Heart left ventricle (tissue), 16 donors: Measurements from ENCODE around the gene CISD2. TPM values are rescaled to one million over a fixed set of nuclear protein-coding genes. Genes with fewer than 3 reads are reported as not detected.
"Not testable (repeated sequence)": the region's sequence is repeated elsewhere in the genome, so short reads cannot be mapped to it uniquely, and the experiment has no call there.

Experiments used
- ATAC-seq, 4 donors: fragments of 200-7000 bp; cut with Tn5 transposase; one replicate each; pipeline ENCODE4 v1.9.1; 2020 to 2022; ENCODE audit warnings: moderate library complexity in 4 of 4, mild to moderate bottlenecking in 3 of 4, moderate number of reproducible peaks in 1 of 4
- DNase-seq, 5 donors: peaks; one replicate each; pipeline ENCODE4 v3.0.0-alpha.2; 2020
- H3K27ac ChIP-seq, 12 donors: fragments of 200-600 bp; sonication (generic) in 4 of 12; one replicate each; pipeline versions ENCODE4 v1.5.0 to v1.8.0; 2016 to 2022; ENCODE audit warnings: mild to moderate bottlenecking in 2 of 12
- H3K27me3 ChIP-seq, 9 donors: fragments of 200-600 bp; sonication (generic) in 2 of 9; one replicate each; pipeline versions ENCODE4 v1.5.1 to v1.8.0; 2016 to 2022; ENCODE audit warnings: mild to moderate bottlenecking in 3 of 9
- H3K36me3 ChIP-seq, 9 donors: fragments of 200-600 bp; sonication (generic) in 2 of 9; one replicate each; pipeline versions ENCODE4 v1.5.0 to v1.8.0; 2018 to 2022; ENCODE audit warnings: mild to moderate bottlenecking in 2 of 9
- H3K4me1 ChIP-seq, 12 donors: fragments of 200-600 bp; sonication (generic) in 4 of 12; one replicate each; pipeline versions ENCODE4 v1.5.0 to v1.8.0; 2016 to 2022; ENCODE audit warnings: mild to moderate bottlenecking in 3 of 12
- H3K4me3 ChIP-seq, 12 donors: fragments of 200-600 bp; sonication (generic) in 4 of 12; one replicate each; pipeline versions ENCODE4 v1.5.0 to v1.8.0; 2017 to 2022; ENCODE audit warnings: mild to moderate bottlenecking in 9 of 12, moderate library complexity in 4 of 12
- H3K9me3 ChIP-seq, 12 donors: fragments of 200-600 bp; sonication (generic) in 4 of 12; one replicate each; pipeline versions ENCODE4 v1.5.0 to v1.8.0; 2016 to 2022; ENCODE audit warnings: mild to moderate bottlenecking in 1 of 12
- CTCF ChIP-seq, 12 donors: fragments of 200-600 bp; sonication (generic) in 4 of 12; IDR thresholded peaks; one replicate each; pipeline versions ENCODE4 v1.5.0 to v1.8.0; 2018 to 2022; ENCODE audit warnings: antibody characterized with exemption in 12 of 12, mild to moderate bottlenecking in 5 of 12
- POLR2A ChIP-seq, 2 donors: fragments of 450-650 bp; IDR thresholded peaks; one replicate each; pipeline ENCODE4 v1.6.1; 2017; ENCODE audit warnings: antibody characterized with exemption in 2 of 2, mild to moderate bottlenecking in 2 of 2, moderate library complexity in 2 of 2
- WGBS, 4 donors: extraction: QIAGEN DNeasy Blood & Tissue Kit in 2 of 4; methylation state at CpG; one replicate each; pipeline versions ENCODE4 v1.1.5 to v1.1.7; 2013 to 2018; 5-methylcytosine and 5-hydroxymethylcytosine counted together
- intact Hi-C, 10 donors: fragments of 100-400 bp; cut with DNase I; formaldehyde crosslinking; loops; one replicate each; pipeline versions ENCODE4 v1.11.1 to v1.14.2; 2022
- long read RNA-seq, 3 donors: library from polyadenylated mRNA; unstranded; transcript quantifications; one replicate each; pipeline ENCODE4 v2.0.0, GENCODE V29; 2020 to 2021
- polyA plus RNA-seq, 2 donors: library from polyadenylated mRNA; stranded (reverse); fragments of 200-250 nt; gene quantifications; one replicate each; pipeline ENCODE4 v1.2.3, GENCODE V29; 2013
- total RNA-seq, 9 donors: library from RNA; depleted of rRNA in 2 of 9; stranded (reverse); fragments of >200 nt in 2 of 9; fragmentation: NEBNext Ultra II Directional in 3 of 9; extraction: Animal tissue kit (Norgen Biotek cat#: 25700) in 3 of 9; gene quantifications; one replicate each; pipeline versions ENCODE4 v1.1.0 to v1.2.4, GENCODE V29; 2016 to 2023
- donor health status: ischemic (EF 13 %, LVEDD 7.1; RV severe dilation, severe dysfunction).
- donor health status: healthy with polysubstance abuse.
- donor health status: DM: no; HTN: yes; CAD: no.
- donor health status: DM: no; HTN: no; CAD: no.
- donor health status: ischemic (EF 25% LVEDD 6.9; RV normal size, moderate dysfunction).
- donor health status: ischemic (EF 25% LVEDD 5.7; RV mildly dilated, moderate dysfunction).
- donor health status: healthy.
- donor health status: DM: yes; HTN: yes; CAD: no.
- donor health status: ischemic (EF 35%, LVEDD 5.7; RV mildly dilated, moderate dysfunction).
- donor health status: nonischemic (EF 11% LVEDD 7.7; RV severe dilation, severe dysfunction).
- donor health status: DM: yes; HTN: yes; CAD: no.
- donor health status: PGD.
- donor health status: ischemic (EF 29% LVEDD 5.4; RV normal size, mild dysfunction).
- donor health status: nonischemic (EF 23%, LVEDD 6.1; RV moderate dilation, normal function).

The CISD2 gene, protein sequence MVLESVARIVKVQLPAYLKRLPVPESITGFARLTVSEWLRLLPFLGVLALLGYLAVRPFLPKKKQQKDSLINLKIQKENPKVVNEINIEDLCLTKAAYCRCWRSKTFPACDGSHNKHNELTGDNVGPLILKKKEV
- total RNA-seq (10 to 100 TPM in 7 of 9 donors, 1 to 10 TPM in 2; 9.0 to 22.3 (median 18.4) TPM), polyA plus RNA-seq (10 to 100 TPM; 11.3 to 35.8 TPM)
- long read RNA-seq, donor 1, full-length matches to known transcripts = 44 of 44 reads
- long read RNA-seq, donor 1, partial matches to known transcripts = 0 of 44 reads
- long read RNA-seq, donor 1, other reads (novel, unspliced or antisense) = 0 of 44 reads
- long read RNA-seq, donor 2, full-length matches to known transcripts = 117 of 120 reads
- long read RNA-seq, donor 2, partial matches to known transcripts = 1 of 120 reads
- long read RNA-seq, donor 2, other reads (novel, unspliced or antisense) = 2 of 120 reads
- long read RNA-seq, donor 3, full-length matches to known transcripts = 41 of 43 reads
- long read RNA-seq, donor 3, partial matches to known transcripts = 0 of 43 reads
- long read RNA-seq, donor 3, other reads (novel, unspliced or antisense) = 2 of 43 reads

DNA sequence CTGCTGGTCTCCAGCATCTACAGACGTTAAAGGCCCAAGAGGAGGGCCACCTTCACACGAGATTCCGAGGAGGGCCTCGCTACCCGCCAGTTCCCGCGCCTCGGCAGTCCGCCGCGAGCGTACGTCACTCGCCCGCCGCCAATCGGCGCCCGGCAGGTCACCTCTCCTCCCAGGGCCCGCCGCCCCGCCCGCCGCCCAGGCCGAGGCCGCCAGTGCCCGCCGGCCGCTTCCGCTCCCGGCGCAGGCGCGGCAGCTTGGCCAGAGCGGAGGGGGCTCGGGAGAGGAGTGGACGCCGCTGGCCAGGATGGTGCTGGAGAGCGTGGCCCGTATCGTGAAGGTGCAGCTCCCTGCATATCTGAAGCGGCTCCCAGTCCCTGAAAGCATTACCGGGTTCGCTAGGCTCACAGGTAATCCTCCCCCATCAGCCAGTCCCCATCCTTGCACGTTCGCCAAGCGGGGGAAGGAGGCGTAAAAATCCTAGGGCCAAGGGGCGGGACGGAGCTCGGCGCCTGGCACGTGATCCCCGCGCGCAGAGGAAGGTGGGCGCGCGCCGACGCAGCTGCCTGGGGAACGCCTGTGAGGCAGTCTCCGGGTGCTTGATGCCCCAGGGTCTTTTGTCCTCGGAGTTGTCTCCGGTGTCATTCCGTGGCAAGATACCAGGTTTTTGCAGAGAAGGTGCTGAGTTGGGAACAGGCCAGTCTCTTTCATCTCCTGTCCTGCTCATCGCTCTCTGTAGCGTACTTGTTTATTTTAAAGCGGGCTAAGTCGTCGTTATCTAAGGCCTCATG, at the start of gene CISD2:
Gene CISD2, plus strand, starts transcription at position 212 of the 788 bp plus-strand sequence. Its CDS starts 93 bp downstream, at position 305.
- Histone ChIP-seq H3K27ac (peak within 1 kb of the TSS; percentile 79 to 99 (median 96)), H3K36me3 (no peaks in the 10 kb centered on the region), H3K4me3 (peak within 1 kb of the TSS; percentile 66 to 93 (median 72)), H3K4me1 (peaks cover 0 to 38% (median 19%) of the 10 kb centered on the region in 12 donors), H3K27me3 (no peaks in the 10 kb centered on the region), H3K9me3 (no peaks in the 10 kb centered on the region)
- intact Hi-C loops = loop anchor here (1.0 to 10.0 kb wide), 9 partner anchors 40 to 434 kb away; partner anchors contain the start of genes UBE2D3 (in 6 of the 10), MANBA (in 2 of the 10) and SLC9B2 (in 1 of the 10)
- WGBS, 4 donors = 0% methylated on average over 36 to 71 of the region's 71 CpGs
- peak; percentile 94 to 99 (median 98) for ATAC-seq
- DNase-seq = peak; percentile 91 to 96 (median 94)
- TF ChIP-seq POLR2A (IDR thresholded peaks at IDR 0.05) (peak in 1 of 2 donors; percentile 72), CTCF (IDR thresholded peaks at IDR 0.05) (no peak)

DNA sequence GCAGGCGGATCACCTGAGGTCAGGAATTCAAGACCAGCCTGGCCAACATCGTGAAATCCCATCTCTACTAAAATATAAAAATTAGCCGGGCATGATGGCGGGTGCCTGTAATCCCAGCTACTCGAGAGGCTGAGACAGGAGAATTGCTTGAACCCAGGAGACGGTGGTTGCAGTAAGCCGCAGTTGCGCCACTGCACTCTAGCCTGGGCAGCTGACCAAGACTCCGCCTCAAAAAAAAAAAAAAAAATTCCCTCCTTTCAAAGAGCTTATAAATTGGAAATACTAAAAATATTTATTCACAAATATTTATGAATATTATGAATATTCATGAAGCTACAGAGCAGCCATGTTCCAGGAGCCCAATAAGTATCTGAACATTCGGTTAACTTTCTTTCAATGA, 49.7 kb upstream of the CISD2 start:
- Histone ChIP-seq H3K4me3 (peak overlapping the region in 1 of 12 donors; percentile 18), H3K4me1 (peaks cover 15 to 100% (median 93%) of the 10 kb centered on the region in 12 donors), H3K36me3 (peaks cover 0 to 58% (median 13%) of the 10 kb centered on the region in 9 donors), H3K27ac (peak overlapping the region in 7 of 12 donors; percentile 1 to 55 (median 31))
- ATAC-seq, intact Hi-C loops, H3K9me3 ChIP-seq, H3K27me3 ChIP-seq: not testable (repeated sequence)
- WGBS, 4 donors = 88 to 92% (median 91%) methylated on average over 10 of the region's 10 CpGs
- DNase-seq = peak in 1 of 5 donors; percentile 44

GRCh38 chr4:102819588-102820365, 49.0 kb upstream of the CISD2 start:
- Histone ChIP-seq H3K4me3 (peak overlapping the region in 5 of 12 donors; percentile 2 to 25 (median 18)), H3K27me3 (no peaks in the 10 kb centered on the region), H3K4me1 (peaks cover 15 to 100% (median 97%) of the 10 kb centered on the region in 12 donors), H3K36me3 (peaks cover 0 to 58% (median 9%) of the 10 kb centered on the region in 9 donors), H3K27ac (peak overlapping the region in 10 of 12 donors; percentile 1 to 55 (median 27)), H3K9me3 (no peaks in the 10 kb centered on the region)
- 39 to 55% (median 42%) methylated on average over 8 of the region's 8 CpGs for WGBS, 4 donors
- intact Hi-C loops = loop anchor here in 4 of 10 donors (5.0 to 10.0 kb wide), 4 partner anchors 195 to 315 kb away; partner anchors contain the start of genes SLC9B1 (in 2 of the 4) and NFKB1 (in 1 of the 4)
- DNase-seq (no peak), ATAC-seq (peak in 1 of 4 donors; percentile 23)
- TF ChIP-seq POLR2A (IDR thresholded peaks at IDR 0.05) (no peak), CTCF (IDR thresholded peaks at IDR 0.05) (no peak)
